Prostate gland (tissue), 2 donors: ENCODE measurements around the gene AGBL4. TPM values are rescaled to one million over a fixed set of nuclear protein-coding genes. Genes with fewer than 3 reads are reported as not detected.

Source experiments
- DNase-seq: peaks from one replicate; pipeline ENCODE4 v3.0.0-alpha.2; 2019; ENCODE audit warnings: low spot score
- H3K27ac ChIP-seq, 2 donors: fragments of 200-600 bp; sonication (generic); 2 replicates each; pipeline ENCODE4 v1.5.1; 2017 to 2019
- H3K27me3 ChIP-seq: fragments of 200-600 bp; sonication (generic); replicated peaks from 2 replicates; pipeline ENCODE4 v1.5.1; 2019; ENCODE audit not compliant: insufficient read depth
- H3K36me3 ChIP-seq, 2 donors: fragments of 200-600 bp; sonication (generic); 1 replicate in 1 of 2; 2 replicates in 1 of 2; pipeline versions ENCODE4 v1.5.1 to v1.8.1; 2017 to 2019
- H3K4me1 ChIP-seq: fragments of 200-600 bp; sonication (generic); replicated peaks from 2 replicates; pipeline ENCODE4 v1.5.1; 2019
- H3K4me3 ChIP-seq, 2 donors: fragments of 200-600 bp; sonication (generic); 2 replicates each; pipeline ENCODE4 v1.5.1; 2017 to 2019
- H3K9me3 ChIP-seq: fragments of 200-600 bp; sonication (generic); 2 replicates; pipeline ENCODE4 v1.5.1; 2017
- POLR2A ChIP-seq: fragments of 450-650 bp; IDR thresholded peaks from one replicate; pipeline ENCODE4 v1.6.1; 2016; ENCODE audit warnings: antibody characterized with exemption, mild to moderate bottlenecking
- POLR2AphosphoS5 ChIP-seq: sonication (generic); formaldehyde crosslinking; IDR thresholded peaks from one replicate; pipeline ENCODE4 v1.6.1; 2017; ENCODE audit warnings: antibody characterized with exemption
- WGBS: methylation state at CpG from one replicate; pipeline ENCODE4 v1.1.5; 2018; 5-methylcytosine and 5-hydroxymethylcytosine counted together
- intact Hi-C: fragments of 100-400 bp; cut with DNase I; formaldehyde crosslinking; loops from one replicate; pipeline ENCODE4 v1.14.2; 2022
- total RNA-seq, 2 donors: library from RNA; depleted of rRNA; stranded (reverse); fragments of >200 nt; gene quantifications; one replicate each; pipeline ENCODE4 v1.1.0, GENCODE V29; 2016
- TF ChIP-seq, protein P1 (sequence below), 4 experiments: fragments of 200-600 bp in 2 of 4; fragments of 450-650 bp in 2 of 4; sonication (generic) in 2 of 4; IDR thresholded peaks; 1 replicate in 3 of 4; 2 replicates in 1 of 4; pipeline ENCODE4 v1.5.1; 2016 to 2019; ENCODE audit warnings: antibody characterized with exemption in 4 of 4, mild to moderate bottlenecking in 2 of 4, moderate library complexity in 2 of 4

Gene AGBL4
- total RNA-seq, 2 donors from 2014 or later = 0.82 to 2.7 TPM

DNA sequence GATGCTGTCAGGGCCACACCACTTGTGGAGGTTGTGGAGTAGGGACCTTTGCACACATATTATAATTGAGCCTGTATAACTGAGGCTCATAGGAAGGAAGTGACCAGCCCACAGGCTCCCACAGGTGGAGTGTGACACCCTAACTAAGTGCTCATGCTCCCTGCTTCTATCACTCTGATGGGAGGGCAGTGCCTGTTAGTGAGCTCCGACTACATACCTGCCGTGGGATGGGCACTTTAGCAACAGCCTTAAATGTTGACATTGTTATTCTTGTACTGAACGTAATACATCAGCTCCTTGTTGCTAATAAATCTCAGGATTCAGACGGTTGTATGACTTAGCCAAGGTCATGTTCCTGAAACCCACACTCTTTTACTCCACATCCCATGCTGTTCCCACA, 1305.0 kb downstream of the AGBL4 start:
- 41% methylated on average over 4 of the region's 4 CpGs for WGBS
- TF ChIP-seq POLR2A (no peak), POLR2AphosphoS5 (no peak)
- TF ChIP-seq, protein P1, sequence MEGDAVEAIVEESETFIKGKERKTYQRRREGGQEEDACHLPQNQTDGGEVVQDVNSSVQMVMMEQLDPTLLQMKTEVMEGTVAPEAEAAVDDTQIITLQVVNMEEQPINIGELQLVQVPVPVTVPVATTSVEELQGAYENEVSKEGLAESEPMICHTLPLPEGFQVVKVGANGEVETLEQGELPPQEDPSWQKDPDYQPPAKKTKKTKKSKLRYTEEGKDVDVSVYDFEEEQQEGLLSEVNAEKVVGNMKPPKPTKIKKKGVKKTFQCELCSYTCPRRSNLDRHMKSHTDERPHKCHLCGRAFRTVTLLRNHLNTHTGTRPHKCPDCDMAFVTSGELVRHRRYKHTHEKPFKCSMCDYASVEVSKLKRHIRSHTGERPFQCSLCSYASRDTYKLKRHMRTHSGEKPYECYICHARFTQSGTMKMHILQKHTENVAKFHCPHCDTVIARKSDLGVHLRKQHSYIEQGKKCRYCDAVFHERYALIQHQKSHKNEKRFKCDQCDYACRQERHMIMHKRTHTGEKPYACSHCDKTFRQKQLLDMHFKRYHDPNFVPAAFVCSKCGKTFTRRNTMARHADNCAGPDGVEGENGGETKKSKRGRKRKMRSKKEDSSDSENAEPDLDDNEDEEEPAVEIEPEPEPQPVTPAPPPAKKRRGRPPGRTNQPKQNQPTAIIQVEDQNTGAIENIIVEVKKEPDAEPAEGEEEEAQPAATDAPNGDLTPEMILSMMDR (IDR thresholded peaks at IDR 0.05) = no peak
- intact Hi-C loops = no loop called here

DNA sequence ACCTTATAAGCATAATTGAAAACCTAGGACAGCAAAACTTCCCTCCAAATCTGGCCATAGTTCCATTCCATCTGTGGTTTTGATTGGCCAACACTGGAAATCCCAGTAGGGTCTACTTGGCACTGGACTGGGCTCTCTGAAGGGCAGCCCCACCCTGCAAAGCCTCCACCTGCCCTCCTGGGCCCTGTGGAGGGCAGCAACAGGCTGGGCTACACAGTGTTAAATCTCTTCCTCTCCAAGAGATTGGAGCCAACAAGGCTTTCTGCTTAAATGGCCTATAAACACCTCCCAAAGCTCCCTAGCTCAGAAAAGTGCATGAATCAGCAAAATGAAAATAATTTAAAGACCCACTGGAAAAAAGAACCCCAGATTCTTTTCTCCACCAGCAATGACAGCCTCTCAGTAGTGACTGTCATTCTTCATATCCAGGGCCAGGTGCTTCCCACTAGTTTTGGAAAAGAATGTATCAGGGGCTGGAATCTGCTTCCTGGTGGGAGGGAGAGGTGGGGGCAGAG, 1305.6 kb downstream of the AGBL4 start:
- Histone ChIP-seq H3K4me3 (no peak overlapping the region), H3K27ac (no peak overlapping the region), H3K4me1 (no peaks in the 10 kb centered on the region), H3K9me3 (no peaks in the 10 kb centered on the region), H3K27me3 (no peaks in the 10 kb centered on the region), H3K36me3 (no peaks in the 10 kb centered on the region)
- no peak for DNase-seq
- TF ChIP-seq, protein P1 (IDR thresholded peaks at IDR 0.05) = no peak
- TF ChIP-seq POLR2AphosphoS5 = no peak
- no peak for TF ChIP-seq POLR2A
- intact Hi-C loops = no loop called here

More for the DNA sequence above, 1305.0 kb downstream of the AGBL4 start:
- Histone ChIP-seq H3K4me3 (no peak overlapping the region), H3K9me3 (no peaks in the 10 kb centered on the region), H3K27ac (no peak overlapping the region), H3K36me3 (no peaks in the 10 kb centered on the region), H3K4me1 (no peaks in the 10 kb centered on the region), H3K27me3 (no peaks in the 10 kb centered on the region)
- DNase-seq = no peak

DNA sequence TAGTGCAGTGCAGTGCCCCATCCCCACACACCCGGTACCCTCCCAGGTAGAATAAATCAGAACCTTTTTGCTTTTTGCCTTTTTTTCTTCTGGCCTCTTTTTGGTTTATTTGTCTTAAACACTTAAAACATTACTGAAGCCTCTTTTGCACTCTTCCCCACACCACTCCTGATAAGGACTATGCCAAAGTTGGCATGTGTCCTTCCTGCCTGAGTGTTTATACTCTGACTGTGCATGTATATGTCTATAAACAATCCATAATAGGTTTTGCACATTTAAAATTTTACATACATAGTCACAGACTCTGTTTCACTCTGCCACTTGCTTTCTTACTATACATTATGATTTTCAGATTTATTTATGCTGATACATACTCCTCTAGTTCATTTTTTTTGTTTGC, 1306.7 kb downstream of the AGBL4 start:
- Histone ChIP-seq H3K27me3 (no peaks in the 10 kb centered on the region), H3K36me3 (no peaks in the 10 kb centered on the region), H3K9me3 (no peaks in the 10 kb centered on the region), H3K4me1 (no peaks in the 10 kb centered on the region), H3K4me3 (no peak overlapping the region), H3K27ac (no peak overlapping the region)
- intact Hi-C loops = no loop called here
- TF ChIP-seq POLR2A (no peak), POLR2AphosphoS5 (no peak)
- TF ChIP-seq, protein P1 (IDR thresholded peaks at IDR 0.05) = no peak
- 89% methylated on average over 1 of the region's 1 CpG for WGBS
- DNase-seq = no peak

DNA sequence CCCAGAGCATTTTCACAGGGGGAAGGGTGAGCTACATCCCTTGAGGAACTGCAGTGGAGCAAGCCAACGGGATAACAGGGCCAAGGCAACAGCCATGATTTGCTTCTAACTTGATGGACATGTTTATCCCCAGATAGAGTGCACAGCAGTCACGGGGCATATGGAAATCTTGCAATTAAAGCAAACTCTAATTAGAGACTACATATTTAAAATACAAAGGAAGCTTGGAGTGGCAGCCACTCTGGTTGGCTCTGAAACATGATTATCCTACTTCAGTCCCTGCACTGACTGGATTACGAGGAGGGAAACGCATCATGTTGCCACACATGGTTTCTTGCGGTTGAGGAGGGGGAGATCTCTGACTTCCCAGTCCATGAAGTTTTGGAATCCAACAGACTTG, 1307.8 kb downstream of the AGBL4 start:
- no peak for DNase-seq
- Histone ChIP-seq H3K4me3 (no peak overlapping the region), H3K4me1 (no peaks in the 10 kb centered on the region), H3K36me3 (no peaks in the 10 kb centered on the region), H3K27ac (no peak overlapping the region), H3K9me3 (no peaks in the 10 kb centered on the region), H3K27me3 (no peaks in the 10 kb centered on the region)
- 90% methylated on average over 5 of the region's 5 CpGs for WGBS
- no peak for TF ChIP-seq POLR2A
- TF ChIP-seq POLR2AphosphoS5 = no peak
- TF ChIP-seq, protein P1 (IDR thresholded peaks at IDR 0.05) = no peak
- intact Hi-C loops = no loop called here

DNA sequence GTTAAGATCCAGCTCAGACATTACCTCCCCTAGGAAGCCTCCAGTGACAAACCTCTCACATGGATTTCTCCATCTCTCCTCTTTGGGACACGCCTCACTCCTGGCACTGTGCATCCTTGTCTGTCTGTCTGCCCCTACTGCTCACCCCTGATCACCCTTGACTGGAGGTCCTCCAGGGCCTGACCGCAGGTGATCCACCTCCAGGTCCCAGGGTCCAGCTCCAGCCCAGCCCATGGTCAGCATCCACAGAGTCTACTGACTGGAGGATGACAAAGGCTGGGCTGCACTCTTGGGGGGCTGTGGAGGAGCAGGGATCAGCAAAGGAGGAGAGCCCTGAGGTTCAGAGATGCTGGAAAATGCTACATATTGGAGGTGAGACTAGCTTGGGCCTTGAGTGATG, 1312.8 kb downstream of the AGBL4 start:
- Histone ChIP-seq H3K9me3 (no peaks in the 10 kb centered on the region), H3K36me3 (no peaks in the 10 kb centered on the region), H3K27me3 (no peaks in the 10 kb centered on the region), H3K27ac (no peak overlapping the region), H3K4me3 (no peak overlapping the region), H3K4me1 (no peaks in the 10 kb centered on the region)
- 100% methylated on average over 2 of the region's 2 CpGs for WGBS
- DNase-seq = no peak
- TF ChIP-seq POLR2A = no peak
- TF ChIP-seq POLR2AphosphoS5 = no peak
- TF ChIP-seq, protein P1 (IDR thresholded peaks at IDR 0.05) = no peak
- intact Hi-C loops = no loop called here
